Ureter (tissue), 1 donor: ENCODE data around the gene HYDIN. TPM values are rescaled to one million over a fixed set of nuclear protein-coding genes. Genes with fewer than 3 reads are reported as not detected.
"Not testable (repeated sequence)": the region's sequence is repeated elsewhere in the genome, so short reads cannot be mapped to it uniquely, and the experiment has no call there.

ENCODE experiments used
- DNase-seq: peaks from one replicate; pipeline ENCODE4 v3.0.0-alpha.2; 2020; ENCODE audit warnings: low spot score
- total RNA-seq: library from RNA; stranded (reverse); gene quantifications from one replicate; pipeline ENCODE4 v1.2.4, GENCODE V29; 2023
- donor health status: DM: yes; HTN: yes; CAD: no.

The HYDIN gene
- total RNA-seq, 1 donor from 2014 or later, result 8.4 TPM

GRCh38 chr16:71225145-71225544, 5.4 kb downstream of the HYDIN start:
- no peak for DNase-seq

GRCh38 chr16:71218306-71218963, 12.1 kb downstream of the HYDIN start:
- DNase-seq, result no peak

GRCh38 chr16:71217506-71217905, 13.0 kb downstream of the HYDIN start:
- no peak for DNase-seq

- no peak for DNase-seq
Observed at GRCh38 chr16:71216714-71217113, 13.8 kb downstream of the HYDIN start.

- DNase-seq, result no peak
Observed at GRCh38 chr16:71214746-71215381, 15.7 kb downstream of the HYDIN start.

- no peak for DNase-seq
Observed at GRCh38 chr16:71205482-71206131, 24.9 kb downstream of the HYDIN start.

GRCh38 chr16:71203631-71204030, 26.9 kb downstream of the HYDIN start:
- no peak for DNase-seq

- no peak for DNase-seq
Observed at GRCh38 chr16:71201556-71201955, 29.0 kb downstream of the HYDIN start.

- no peak for DNase-seq
Observed at GRCh38 chr16:71201054-71201453, 29.5 kb downstream of the HYDIN start.

- DNase-seq, result no peak
Observed at GRCh38 chr16:71198408-71198807, 32.1 kb downstream of the HYDIN start.

- no peak for DNase-seq
Observed at GRCh38 chr16:71192387-71192786, 38.1 kb downstream of the HYDIN start.

- DNase-seq, result no peak
Observed at GRCh38 chr16:71188956-71189712, 41.4 kb downstream of the HYDIN start.

GRCh38 chr16:71185347-71185746, 45.2 kb downstream of the HYDIN start:
- DNase-seq, result no peak

GRCh38 chr16:71179569-71179968, 51.0 kb downstream of the HYDIN start:
- DNase-seq, result no peak

- DNase-seq, result no peak
Observed at GRCh38 chr16:71172481-71173207, 57.9 kb downstream of the HYDIN start.

GRCh38 chr16:71161007-71161406, 69.5 kb downstream of the HYDIN start:
- DNase-seq, result not testable (repeated sequence)

- DNase-seq, result not testable (repeated sequence)
Observed at GRCh38 chr16:71157278-71157677, 73.2 kb downstream of the HYDIN start.

GRCh38 chr16:71153329-71153728, 77.2 kb downstream of the HYDIN start:
- not testable (repeated sequence) for DNase-seq

GRCh38 chr16:71151654-71152053, 78.9 kb downstream of the HYDIN start:
- not testable (repeated sequence) for DNase-seq

GRCh38 chr16:71143246-71143645, 87.3 kb downstream of the HYDIN start:
- not testable (repeated sequence) for DNase-seq

- not testable (repeated sequence) for DNase-seq
Observed at GRCh38 chr16:71110565-71110964, 120.0 kb downstream of the HYDIN start.
